ENCODE data around the gene PDE6H. TPM values are rescaled to one million over a fixed set of nuclear protein-coding genes. Genes with fewer than 3 reads are reported as not detected.

Gene PDE6H
- total and polyA plus RNA-seq, 2 of the 8 experiments (the other 6 are each of a cell fraction or from before 2014, with no cell fraction given): not detected

- Histone ChIP-seq H3K79me1 (ENCODE audit: low read depth, low read length) (no peaks in the 10 kb centered on the region), H4K8ac (ENCODE audit: extremely low read depth, insufficient read depth, low read length) (no peak within 1 kb of the TSS), H4K20me1 (replicated peaks in 1 of 2; ENCODE audit: control insufficient read depth in 1 of 2, insufficient read depth in 2 of 2, low read length in 2 of 2) (no peaks in the 10 kb centered on the region), H3K27ac (ENCODE audit: low read depth, low read length) (no peak within 1 kb of the TSS), H3K4me1 (replicated peaks in 1 of 4; ENCODE audit: control insufficient read depth in 3 of 4, insufficient read depth in 4 of 4, low read length in 3 of 4) (no peaks in the 10 kb centered on the region), H4K91ac (replicated peaks; ENCODE audit: insufficient read length, low read length) (no peak within 1 kb of the TSS), H4K5ac (ENCODE audit: insufficient read length, low read depth, low read length) (no peak within 1 kb of the TSS), H2BK12ac (ENCODE audit: low read depth, low read length) (no peak within 1 kb of the TSS), H3K27me3 (replicated peaks in 1 of 4; ENCODE audit: control insufficient read depth in 3 of 4, extremely low read depth in 1 of 4, insufficient read depth in 3 of 4, low read length in 3 of 4) (no peaks in the 10 kb centered on the region), H3K4ac (replicated peaks; ENCODE audit: insufficient read length, low read depth, low read length) (no peak within 1 kb of the TSS), H3K9me3 (ENCODE audit: insufficient read depth in 2 of 2, low read depth in 1 of 2, low read length in 1 of 2) (no peaks in the 10 kb centered on the region), H3K56ac (replicated peaks; ENCODE audit: insufficient read length, low read depth, low read length) (no peak within 1 kb of the TSS), H3K79me2 (ENCODE audit: control insufficient read depth in 1 of 2, insufficient read depth in 2 of 2, low read length in 2 of 2) (no peaks in the 10 kb centered on the region), H2BK5ac (ENCODE audit: low read depth, low read length) (no peak within 1 kb of the TSS), H2BK15ac (ENCODE audit: low read length) (no peak within 1 kb of the TSS), H3K23me2 (ENCODE audit: low read depth, low read length) (no peaks in the 10 kb centered on the region), H3K4me3 (ENCODE audit: extremely low read depth in 1 of 4, insufficient read depth in 2 of 4, low read depth in 3 of 4, low read length in 4 of 4) (no peak within 1 kb of the TSS), H2AFZ (ENCODE audit: low read length) (no peak within 1 kb of the TSS), H3K4me2 (ENCODE audit: insufficient read depth in 1 of 2, low read depth in 2 of 2, low read length in 2 of 2) (no peak within 1 kb of the TSS), H3K18ac (ENCODE audit: extremely low read depth, low read length) (no peak within 1 kb of the TSS), H3K9ac (replicated peaks in 1 of 4; ENCODE audit: extremely low read depth in 1 of 4, low read depth in 3 of 4, low read length in 3 of 4) (no peak within 1 kb of the TSS), H3K14ac (ENCODE audit: insufficient read length) (no peak within 1 kb of the TSS), H2AK5ac (ENCODE audit: low read depth, low read length) (no peak within 1 kb of the TSS), H2BK120ac (replicated peaks; ENCODE audit: low read depth, low read length) (no peak within 1 kb of the TSS), H2BK20ac (ENCODE audit: low read length) (no peak within 1 kb of the TSS), H3K36me3 (ENCODE audit: control insufficient read depth in 2 of 4, insufficient read depth in 4 of 4, low read length in 3 of 4) (no peaks in the 10 kb centered on the region), H3K23ac (ENCODE audit: insufficient read length) (no peak within 1 kb of the TSS)
- FAIRE-seq (no peak), DNase-seq (ENCODE audit: low read depth in 1 of 2, low spot score in 2 of 2) (no peak)
- 89% methylated on average over 3 of the region's 3 CpGs; no CpG with 5 or more reads in 1 of the 2 experiments for WGBS, 2 experiments (ENCODE audit: extremely low coverage in 1 of 2, insufficient coverage in 1 of 2, insufficient read length in 1 of 2, insufficient replicate concordance in 2 of 2, low coverage in 1 of 2, low lambda C conversion rate in 2 of 2, missing lambda C conversion rate in 1 of 2)
- TF ChIP-seq RBBP5 (IDR thresholded peaks at IDR 0.05; ENCODE audit: borderline replicate concordance, low read depth, low read length): no peak
- TF ChIP-seq SRF (IDR thresholded peaks at IDR 0.05; ENCODE audit: low read depth, low read length): no peak
- no peak for TF ChIP-seq GTF2F1 (IDR thresholded peaks at IDR 0.05; ENCODE audit: borderline replicate concordance, low read depth, low read length)
- no peak for TF ChIP-seq SIRT6 (IDR thresholded peaks at IDR 0.05; ENCODE audit: low read length)
- no peak for TF ChIP-seq SIX5 (IDR thresholded peaks at IDR 0.05; ENCODE audit: low read depth, low read length)
- TF ChIP-seq PHF8 (conservative IDR thresholded peaks at IDR 0.05; ENCODE audit: low read depth, low read length): no peak
- TF ChIP-seq TEAD4 (IDR thresholded peaks at IDR 0.05; ENCODE audit: low read depth, low read length): no peak
- no peak for TF ChIP-seq JUN (IDR thresholded peaks at IDR 0.05; ENCODE audit: low read depth, low read length)
- TF ChIP-seq, protein P1, sequence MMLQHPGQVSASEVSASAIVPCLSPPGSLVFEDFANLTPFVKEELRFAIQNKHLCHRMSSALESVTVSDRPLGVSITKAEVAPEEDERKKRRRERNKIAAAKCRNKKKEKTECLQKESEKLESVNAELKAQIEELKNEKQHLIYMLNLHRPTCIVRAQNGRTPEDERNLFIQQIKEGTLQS (IDR thresholded peaks at IDR 0.05; ENCODE audit: insufficient read depth, low read depth, low read length): no peak
- TF ChIP-seq EZH2 (IDR thresholded peaks at IDR 0.05; ENCODE audit: low read depth, low read length, severe bottlenecking): no peak
- no peak for TF ChIP-seq CBX5 (IDR thresholded peaks at IDR 0.05; ENCODE audit: low read depth, low read length)
- ChIA-PET CTCF (ENCODE audit: partially characterized antibody) (interaction anchor here (0.6 to 3.5 kb wide), 18 partner anchors 8 to 275 kb away, joined by 3 to 23 read pairs (median 4); partner anchors contain the start of gene PDE6H), POLR2A (ENCODE audit: partially characterized antibody) (no interaction called here)
Measured at GRCh38 chr12:14938301-14938700, 34.5 kb upstream of the PDE6H start, which contains the start of gene ERP27. TSS of gene ERP27 (minus strand) at chr12:14938537. CDS start at chr12:14938508, 29 bp downstream.

Measured in H1 (cell line).